HS-27A (cell line): Measurements from ENCODE around the gene IFNL4.
"Not testable (repeated sequence)": the region's sequence is repeated elsewhere in the genome, so short reads cannot be mapped to it uniquely, and the experiment has no call there.

Experiments used
- DNase-seq: peaks from one replicate; pipeline ENCODE4 v3.0.0-alpha.2; 2012; ENCODE audit warnings: low read depth, missing footprints

IFNL4 gene

GRCh38 chr19:39257227-39257626, 8.6 kb upstream of the IFNL4 start:
- no peak for DNase-seq

GRCh38 chr19:39254531-39255345, 6.1 kb upstream of the IFNL4 start:
- DNase-seq, result no peak

- no peak for DNase-seq
Measured at GRCh38 chr19:39253374-39254149, 4.9 kb upstream of the IFNL4 start.

- DNase-seq, result no peak
Measured at GRCh38 chr19:39252458-39252857, 3.8 kb upstream of the IFNL4 start.

GRCh38 chr19:39251846-39252245, 3.2 kb upstream of the IFNL4 start:
- DNase-seq, result no peak

- no peak for DNase-seq
Measured at GRCh38 chr19:39251081-39251480, 2.4 kb upstream of the IFNL4 start.

- DNase-seq, result no peak
Measured at GRCh38 chr19:39247701-39248664, 673 bp downstream of the IFNL4 start.

GRCh38 chr19:39246951-39247669, 1.5 kb downstream of the IFNL4 start:
- DNase-seq, result peak; percentile 33

GRCh38 chr19:39245166-39245565, 3.5 kb downstream of the IFNL4 start:
- DNase-seq, result not testable (repeated sequence)

- not testable (repeated sequence) for DNase-seq
Measured at GRCh38 chr19:39244410-39245100, 4.1 kb downstream of the IFNL4 start, which contains the start of gene IFNL3. TSS of gene IFNL3 (minus strand) at chr19:39245006. CDS start at chr19:39244967, 39 bp downstream.

- DNase-seq, result not testable (repeated sequence)
Measured at GRCh38 chr19:39243741-39244140, 4.9 kb downstream of the IFNL4 start.

GRCh38 chr19:39240421-39240820, 8.2 kb downstream of the IFNL4 start:
- no peak for DNase-seq

GRCh38 chr19:39238944-39239343, 9.7 kb downstream of the IFNL4 start:
- no peak for DNase-seq

GRCh38 chr19:39238209-39238608, 10.4 kb downstream of the IFNL4 start:
- no peak for DNase-seq

GRCh38 chr19:39237200-39238184, 11.2 kb downstream of the IFNL4 start:
- DNase-seq, result no peak

- DNase-seq, result no peak
Measured at GRCh38 chr19:39236527-39236926, 12.1 kb downstream of the IFNL4 start.

- DNase-seq, result no peak
Measured at GRCh38 chr19:39232708-39233107, 15.9 kb downstream of the IFNL4 start.

- no peak for DNase-seq
Measured at GRCh38 chr19:39230096-39230764, 18.4 kb downstream of the IFNL4 start.

- DNase-seq, result no peak
Measured at GRCh38 chr19:39224910-39225309, 23.7 kb downstream of the IFNL4 start.
